EH (cell line): ENCODE measurements around the gene GNG7.
"Not testable (repeated sequence)": the region's sequence is repeated elsewhere in the genome, so short reads cannot be mapped to it uniquely, and the experiment has no call there.

Experiments
- DNase-seq: peaks from one replicate; pipeline ENCODE4 v3.0.0-alpha.2; 2015; ENCODE audit warnings: low read depth

Gene GNG7

GRCh38 chr19:2483484-2484151, 218.9 kb downstream of the GNG7 start:
- no peak for DNase-seq

DNA sequence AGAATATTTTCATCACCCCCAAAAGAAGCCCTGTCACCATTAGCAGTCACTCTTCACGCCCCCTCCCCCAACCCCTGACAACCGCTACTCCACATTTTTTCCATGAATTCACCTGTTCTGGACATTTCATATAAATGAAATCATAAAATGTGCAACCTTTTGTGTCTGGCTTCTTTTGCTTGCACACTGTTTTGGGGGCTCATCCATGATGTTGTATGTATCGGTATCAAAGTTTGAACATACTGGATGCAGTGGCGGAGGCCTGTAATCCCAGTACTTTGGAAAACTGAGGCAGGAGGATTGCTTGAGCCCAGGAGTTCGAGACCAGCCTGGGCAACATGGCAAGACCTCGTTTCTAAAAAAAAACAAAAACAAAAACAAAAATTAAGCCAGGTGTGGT, 219.4 kb downstream of the GNG7 start:
- DNase-seq, result no peak

- no peak for DNase-seq
Measured at GRCh38 chr19:2482354-2483038, 220.0 kb downstream of the GNG7 start.

- no peak for DNase-seq
Measured at GRCh38 chr19:2481466-2481865, 221.0 kb downstream of the GNG7 start.

GRCh38 chr19:2479556-2480194, 222.8 kb downstream of the GNG7 start:
- DNase-seq, result no peak

DNA sequence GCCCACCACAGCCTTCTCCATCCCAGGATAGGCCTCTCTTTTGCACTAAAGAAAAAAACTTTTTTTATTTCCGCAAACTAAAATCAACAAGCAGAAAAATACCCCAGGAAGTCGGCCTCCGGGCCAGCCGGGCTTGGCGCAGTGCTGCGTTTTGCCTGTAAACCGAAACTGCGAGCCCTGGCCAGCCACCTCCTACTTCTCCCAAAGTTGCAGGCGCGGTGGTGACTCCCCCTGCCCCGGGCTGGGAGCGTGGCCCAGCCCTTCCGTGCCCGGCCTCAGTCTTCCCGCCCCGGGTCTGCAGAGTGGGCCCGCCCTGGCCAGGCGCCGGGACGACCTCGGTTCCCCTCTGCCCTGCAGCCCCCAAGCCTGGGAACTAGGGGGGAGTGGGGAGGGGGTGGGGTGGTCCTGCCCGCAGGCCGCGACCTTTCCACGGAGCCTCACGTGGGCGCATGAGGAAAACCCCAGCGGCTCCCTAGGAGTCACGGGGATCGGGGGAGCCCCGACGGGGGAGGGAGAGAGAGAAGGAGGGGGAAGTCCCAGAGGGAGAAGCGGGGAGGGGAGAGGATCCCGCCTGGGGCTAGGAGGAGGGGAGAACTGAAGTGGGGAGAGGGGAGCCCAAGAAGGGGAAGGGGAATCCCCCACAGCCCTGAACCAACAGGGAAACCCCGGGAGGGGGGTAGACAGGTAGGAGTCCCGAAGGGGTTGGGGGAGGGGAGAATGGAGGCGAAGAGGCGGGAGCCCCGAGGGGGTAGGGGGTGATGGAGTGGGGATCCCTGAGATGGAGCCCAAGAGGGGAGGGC, 223.5 kb downstream of the GNG7 start:
- DNase-seq, result peak; percentile 81

- DNase-seq, result peak; percentile 69
Measured at GRCh38 chr19:2478278-2478755, 224.2 kb downstream of the GNG7 start.

GRCh38 chr19:2477732-2478191, 224.7 kb downstream of the GNG7 start:
- peak; percentile 63 for DNase-seq

DNA sequence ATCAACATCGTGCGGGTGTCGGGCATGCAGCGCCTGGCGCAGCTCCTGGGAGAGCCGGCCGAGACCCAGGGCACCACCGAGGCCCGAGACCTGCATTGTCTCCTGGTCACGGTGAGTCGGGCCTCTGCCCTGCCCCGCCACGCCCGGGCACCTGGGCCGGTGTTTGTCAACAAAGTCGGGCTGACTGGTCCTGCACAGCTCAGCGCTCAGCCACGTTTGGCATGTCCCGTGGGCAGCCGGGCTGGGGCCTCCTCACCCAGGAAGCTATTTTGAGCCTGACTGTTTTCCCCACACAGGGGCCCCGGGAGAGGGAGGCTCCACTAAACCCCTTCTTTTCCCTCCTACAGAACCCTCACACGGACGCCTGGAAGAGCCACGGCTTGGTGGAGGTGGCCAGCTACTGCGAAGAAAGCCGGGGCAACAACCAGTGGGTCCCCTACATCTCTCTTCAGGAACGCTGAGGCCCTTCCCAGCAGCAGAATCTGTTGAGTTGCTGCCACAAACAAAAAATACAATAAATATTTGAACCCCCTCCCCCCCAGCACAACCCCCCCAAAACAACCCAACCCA, 225.3 kb downstream of the GNG7 start:
- peak; percentile 56 for DNase-seq

DNA sequence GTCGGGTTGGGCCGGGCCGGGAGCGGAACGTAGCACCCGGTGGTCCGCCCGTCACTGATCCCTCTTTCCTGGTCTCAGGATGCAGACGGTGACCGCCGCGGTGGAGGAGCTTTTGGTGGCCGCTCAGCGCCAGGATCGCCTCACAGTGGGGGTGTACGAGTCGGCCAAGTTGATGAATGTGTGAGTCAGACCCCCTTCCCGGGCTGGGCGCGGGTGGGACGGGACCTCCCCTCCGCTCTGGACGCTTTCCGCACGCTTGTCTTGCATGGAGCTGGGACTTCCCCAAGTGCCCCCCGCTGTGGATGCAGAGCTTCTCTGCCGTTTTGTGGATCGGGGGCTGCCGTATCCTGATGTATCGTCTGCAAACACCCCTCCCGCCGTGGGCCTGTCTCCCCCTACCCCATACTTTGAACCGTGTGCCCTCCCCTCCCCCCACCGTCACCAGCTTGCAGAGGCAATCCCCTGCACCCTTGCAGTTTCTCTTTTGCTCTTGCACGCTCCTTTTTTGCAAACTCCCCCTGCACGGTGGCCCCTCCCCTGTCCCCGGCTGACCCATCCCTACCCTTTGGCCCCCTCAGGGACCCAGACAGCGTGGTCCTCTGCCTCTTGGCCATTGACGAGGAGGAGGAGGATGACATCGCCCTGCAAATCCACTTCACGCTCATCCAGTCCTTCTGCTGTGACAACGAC, 225.9 kb downstream of the GNG7 start:
- DNase-seq, result peak; percentile 83

DNA sequence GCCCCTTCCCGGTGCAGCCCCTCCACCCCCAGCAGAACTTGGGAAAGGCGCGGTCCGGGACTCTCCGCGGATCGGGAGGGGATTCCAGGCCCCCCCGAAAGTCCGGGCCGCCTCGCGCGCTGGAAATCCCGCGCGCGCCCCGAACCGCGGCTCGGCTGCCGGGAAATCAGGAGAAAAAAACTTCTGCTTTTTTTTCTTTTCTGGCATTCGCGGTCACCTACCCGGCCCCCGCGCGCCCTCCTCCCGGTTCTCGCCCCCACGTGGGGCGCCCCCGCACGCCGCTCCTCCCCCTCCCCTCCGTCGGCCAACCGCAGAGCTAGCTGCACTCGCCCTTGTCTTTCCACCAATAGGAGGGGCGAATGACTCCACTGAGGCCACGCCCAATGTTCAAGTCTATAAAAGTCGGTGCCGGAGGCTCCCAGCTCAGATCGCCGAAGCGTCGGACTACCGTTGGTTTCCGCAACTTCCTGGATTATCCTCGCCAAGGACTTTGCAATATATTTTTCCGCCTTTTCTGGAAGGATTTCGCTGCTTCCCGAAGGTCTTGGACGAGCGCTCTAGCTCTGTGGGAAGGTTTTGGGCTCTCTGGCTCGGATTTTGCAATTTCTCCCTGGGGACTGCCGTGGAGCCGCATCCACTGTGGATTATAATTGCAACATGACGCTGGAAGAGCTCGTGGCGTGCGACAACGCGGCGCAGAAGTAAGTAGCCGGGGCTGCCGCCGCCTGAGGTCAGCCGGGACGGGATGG, 226.6 kb downstream of the GNG7 start, which contains the start of gene GADD45B:
Gene GADD45B (plus strand): TSS at position 426 of the 749 bp plus-strand sequence. CDS start 232 bp downstream, at position 658.
- DNase-seq, result peak; percentile 98

- DNase-seq, result peak; percentile 76
Measured at GRCh38 chr19:2475018-2475701, 227.3 kb downstream of the GNG7 start.

- DNase-seq, result peak; percentile 89
Measured at GRCh38 chr19:2474232-2475017, 228.1 kb downstream of the GNG7 start.

DNA sequence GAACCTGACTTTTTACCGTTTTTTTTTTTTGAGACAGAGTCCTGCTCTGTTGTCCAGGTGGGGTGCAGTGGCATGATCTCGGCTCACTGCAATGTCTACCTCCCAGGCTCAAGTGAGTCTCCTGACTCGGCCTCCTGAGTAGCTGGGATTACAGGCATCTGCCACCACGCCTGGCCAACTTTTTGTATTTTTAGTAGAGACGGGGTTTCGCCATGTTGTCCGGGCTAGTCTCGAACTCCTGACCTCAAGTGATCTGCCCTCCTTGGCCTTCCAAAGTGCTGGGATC, 232.6 kb downstream of the GNG7 start:
- not testable (repeated sequence) for DNase-seq

GRCh38 chr19:2469102-2469914, 233.2 kb downstream of the GNG7 start:
- peak; percentile 78 for DNase-seq

DNA sequence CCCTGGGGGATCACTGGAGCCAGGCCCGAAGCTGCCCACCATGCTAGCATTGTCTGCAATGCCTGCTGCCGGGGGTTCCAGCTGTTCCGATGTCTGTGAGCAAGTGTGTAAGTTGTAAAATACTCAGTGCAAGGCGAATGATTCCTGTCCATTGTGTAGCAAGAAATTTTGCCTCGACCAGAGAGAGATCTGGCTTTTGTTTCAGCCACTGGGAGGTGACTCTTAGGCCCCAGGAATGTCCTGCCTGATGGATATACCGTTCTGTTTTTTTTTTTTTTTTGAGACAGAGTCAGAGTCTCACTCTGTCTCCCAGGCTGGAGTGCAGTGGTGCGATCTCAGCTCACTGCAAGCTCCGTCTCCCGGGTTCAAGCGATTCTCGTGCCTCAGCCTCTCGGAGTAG, 233.9 kb downstream of the GNG7 start:
- DNase-seq, result peak; percentile 27

DNA sequence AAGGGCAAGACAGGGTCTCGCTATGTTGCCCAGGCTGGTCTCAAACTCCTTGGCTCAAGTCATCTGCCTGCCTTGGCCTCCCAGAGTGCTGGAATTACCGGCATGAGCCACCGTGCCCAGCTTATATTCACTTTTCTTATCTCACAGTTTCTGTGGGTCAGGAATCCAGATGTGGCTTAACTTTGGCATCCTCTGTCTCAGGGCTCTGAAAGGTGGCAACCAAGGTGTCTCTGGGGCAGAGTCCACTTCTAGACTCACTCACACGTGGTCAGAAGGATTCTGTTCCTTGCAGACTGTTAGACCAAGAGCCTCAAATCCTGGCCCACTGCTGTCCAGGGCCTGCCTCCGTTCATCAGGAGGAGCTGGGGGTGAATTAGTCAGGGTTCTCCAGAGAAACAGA, 238.1 kb downstream of the GNG7 start:
- DNase-seq, result no peak

DNA sequence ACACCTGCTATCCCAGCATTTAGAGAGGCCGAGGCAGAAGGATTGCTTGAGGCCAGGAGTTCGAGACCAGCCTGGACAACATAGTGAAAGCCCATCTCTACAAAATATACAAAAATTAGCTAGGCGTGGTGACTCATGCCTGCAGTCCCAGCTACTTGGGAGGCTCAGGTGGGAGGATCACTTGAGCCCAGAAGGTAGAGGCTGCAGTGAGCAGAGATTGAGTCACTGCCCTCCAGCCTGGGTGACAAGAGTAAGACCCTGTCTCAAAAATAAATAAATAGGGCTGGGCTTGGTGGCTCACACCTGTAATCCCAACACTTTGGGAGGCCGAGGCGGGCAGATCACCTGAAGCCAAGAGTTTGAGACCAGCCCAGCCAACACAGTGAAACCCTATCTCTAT, 238.8 kb downstream of the GNG7 start:
- DNase-seq, result not testable (repeated sequence)
